Lung (tissue), 12 donors: Measurements from ENCODE around the gene RIPOR1. TPM values are rescaled to one million over a fixed set of nuclear protein-coding genes. Genes with fewer than 3 reads are reported as not detected.
"Not testable (repeated sequence)": the region's sequence is repeated elsewhere in the genome, so short reads cannot be mapped to it uniquely, and the experiment has no call there.

ENCODE experiments used
- ATAC-seq: fragments of 200-7000 bp; cut with Tn5 transposase; one replicate; pipeline ENCODE4 v1.9.1; 2020; ENCODE audit warnings: moderate number of reproducible peaks; ENCODE audit not compliant: insufficient read depth, low FRiP score
- DNase-seq, 3 donors: peaks; one replicate each; pipeline ENCODE4 v3.0.0-alpha.2; 2013 to 2017
- H3K27ac ChIP-seq, 2 donors: one replicate each; pipeline ENCODE4 v1.5.1; 2013; ENCODE audit warnings: mild to moderate bottlenecking in 2 of 2, moderate library complexity in 2 of 2, control low read depth in 1 of 2, inconsistent platforms in 1 of 2, low read depth in 1 of 2, low read length in 1 of 2
- H3K27me3 ChIP-seq, 3 donors: one replicate each; pipeline ENCODE4 v1.5.1; 2013; ENCODE audit warnings: low read length in 2 of 3; ENCODE audit not compliant: control insufficient read depth in 3 of 3, insufficient read depth in 3 of 3
- H3K36me3 ChIP-seq, 4 donors: one replicate each; pipeline ENCODE4 v1.5.1; 2013; ENCODE audit warnings: low read length in 4 of 4, mild to moderate bottlenecking in 1 of 4, moderate library complexity in 1 of 4; ENCODE audit not compliant: control insufficient read depth in 4 of 4, insufficient read depth in 4 of 4
- H3K4me1 ChIP-seq, 5 donors: one replicate each; pipeline ENCODE4 v1.5.1; 2013; ENCODE audit warnings: low read length in 5 of 5, mild to moderate bottlenecking in 2 of 5, moderate library complexity in 1 of 5; ENCODE audit not compliant: control insufficient read depth in 5 of 5, insufficient read depth in 5 of 5
- H3K4me3 ChIP-seq: one replicate; pipeline ENCODE4 v1.5.1; 2013; ENCODE audit warnings: mild to moderate bottlenecking, control low read depth, moderate library complexity
- H3K9ac ChIP-seq, 2 donors: one replicate each; pipeline ENCODE4 v1.5.1; 2013; ENCODE audit warnings: low read length in 2 of 2, control low read depth in 1 of 2; ENCODE audit not compliant: insufficient read depth in 1 of 2
- H3K9me3 ChIP-seq, 4 donors: one replicate each; pipeline ENCODE4 v1.5.1; 2013; ENCODE audit warnings: low read length in 3 of 4, mild to moderate bottlenecking in 1 of 4, moderate library complexity in 1 of 4; ENCODE audit not compliant: control insufficient read depth in 4 of 4, insufficient read depth in 3 of 4
- WGBS, 2 donors: extraction: QIAGEN DNeasy Blood & Tissue Kit; methylation state at CpG; one replicate each; pipeline ENCODE4 v1.1.7; 2013; 5-methylcytosine and 5-hydroxymethylcytosine counted together
- polyA plus RNA-seq, 2 donors: library from polyadenylated mRNA; stranded (reverse); fragments of 200-250 nt; gene quantifications; one replicate each; pipeline ENCODE4 v1.2.1, GENCODE V29; 2013
- total RNA-seq, 2 donors: library from RNA; depleted of rRNA in 1 of 2; stranded (reverse); fragments of >200 nt in 1 of 2; gene quantifications; one replicate each; pipeline ENCODE4 v1.2.1, GENCODE V29; 2014 to 2021
- TF ChIP-seq, protein P1 (sequence below): IDR thresholded peaks from 2 replicates; pipeline ENCODE4 v1.5.1; 2012; ENCODE audit warnings: mild to moderate bottlenecking; ENCODE audit errors: control extremely low read depth, extremely low read depth
- donor health status: control.
- donor health status: control.
- donor health status: Bipolar disorder and iron deficiency.
- donor health status: healthy.
- donor health status: DM: yes; HTN: yes; CAD: no.

The RIPOR1 gene
- total and polyA plus RNA-seq, 4 donors = 44.1 to 122 (median 70.4) TPM

DNA sequence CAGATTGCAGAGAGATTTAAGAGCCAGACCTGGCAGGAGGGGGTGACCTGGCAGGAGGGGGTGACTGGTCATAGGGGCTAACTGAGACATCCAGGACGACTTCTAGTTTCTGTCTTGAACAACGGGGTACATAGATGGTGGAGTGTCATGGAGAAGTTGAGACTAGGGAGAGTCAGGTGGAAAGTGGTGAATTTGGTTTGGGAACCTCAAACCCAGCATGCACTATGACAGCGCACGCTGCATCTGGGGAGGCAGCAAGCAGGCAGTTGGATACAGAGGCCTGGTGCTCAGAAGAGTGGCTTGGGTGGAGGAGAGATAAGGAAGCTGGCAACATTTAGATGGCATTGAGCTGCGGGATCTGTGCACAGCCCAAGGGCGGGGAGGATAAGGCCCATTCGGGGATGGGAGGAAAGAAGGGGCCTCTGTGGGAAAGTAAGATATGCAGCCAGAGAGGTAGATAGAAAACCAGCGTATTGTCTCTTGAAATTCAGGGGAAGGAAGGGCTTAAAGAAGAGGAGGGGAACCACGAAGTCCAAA lies 4.5 kb downstream of the RIPOR1 start:
- H3K4me3 ChIP-seq = no peak overlapping the region
- TF ChIP-seq, protein P1, sequence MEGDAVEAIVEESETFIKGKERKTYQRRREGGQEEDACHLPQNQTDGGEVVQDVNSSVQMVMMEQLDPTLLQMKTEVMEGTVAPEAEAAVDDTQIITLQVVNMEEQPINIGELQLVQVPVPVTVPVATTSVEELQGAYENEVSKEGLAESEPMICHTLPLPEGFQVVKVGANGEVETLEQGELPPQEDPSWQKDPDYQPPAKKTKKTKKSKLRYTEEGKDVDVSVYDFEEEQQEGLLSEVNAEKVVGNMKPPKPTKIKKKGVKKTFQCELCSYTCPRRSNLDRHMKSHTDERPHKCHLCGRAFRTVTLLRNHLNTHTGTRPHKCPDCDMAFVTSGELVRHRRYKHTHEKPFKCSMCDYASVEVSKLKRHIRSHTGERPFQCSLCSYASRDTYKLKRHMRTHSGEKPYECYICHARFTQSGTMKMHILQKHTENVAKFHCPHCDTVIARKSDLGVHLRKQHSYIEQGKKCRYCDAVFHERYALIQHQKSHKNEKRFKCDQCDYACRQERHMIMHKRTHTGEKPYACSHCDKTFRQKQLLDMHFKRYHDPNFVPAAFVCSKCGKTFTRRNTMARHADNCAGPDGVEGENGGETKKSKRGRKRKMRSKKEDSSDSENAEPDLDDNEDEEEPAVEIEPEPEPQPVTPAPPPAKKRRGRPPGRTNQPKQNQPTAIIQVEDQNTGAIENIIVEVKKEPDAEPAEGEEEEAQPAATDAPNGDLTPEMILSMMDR = no peak
- H3K36me3 ChIP-seq = peaks cover 0 to 2% (median 0%) of the 10 kb centered on the region in 4 donors
- no peaks in the 10 kb centered on the region for H3K9me3 ChIP-seq
- WGBS, 2 donors = 72 to 78% methylated on average over 9 of the region's 9 CpGs
- ATAC-seq (no peak), DNase-seq (no peak)
- peaks cover 0 to 27% (median 15%) of the 10 kb centered on the region in 5 donors for H3K4me1 ChIP-seq
- H3K9ac ChIP-seq = no peak overlapping the region
- H3K27me3 ChIP-seq = no peaks in the 10 kb centered on the region
- H3K27ac ChIP-seq = no peak overlapping the region

- not testable (repeated sequence) for H3K9ac ChIP-seq, H3K9me3 ChIP-seq, H3K36me3 ChIP-seq, H3K27me3 ChIP-seq, ATAC-seq, H3K4me3 ChIP-seq, H3K27ac ChIP-seq, DNase-seq
- H3K4me1 ChIP-seq = peaks cover 0 to 32% (median 14%) of the 10 kb centered on the region in 5 donors
- WGBS, 2 donors = 88 to 89% methylated on average over 5 to 6 of the region's 6 CpGs
Measured at GRCh38 chr16:67533987-67534386, 5.4 kb downstream of the RIPOR1 start.

DNA sequence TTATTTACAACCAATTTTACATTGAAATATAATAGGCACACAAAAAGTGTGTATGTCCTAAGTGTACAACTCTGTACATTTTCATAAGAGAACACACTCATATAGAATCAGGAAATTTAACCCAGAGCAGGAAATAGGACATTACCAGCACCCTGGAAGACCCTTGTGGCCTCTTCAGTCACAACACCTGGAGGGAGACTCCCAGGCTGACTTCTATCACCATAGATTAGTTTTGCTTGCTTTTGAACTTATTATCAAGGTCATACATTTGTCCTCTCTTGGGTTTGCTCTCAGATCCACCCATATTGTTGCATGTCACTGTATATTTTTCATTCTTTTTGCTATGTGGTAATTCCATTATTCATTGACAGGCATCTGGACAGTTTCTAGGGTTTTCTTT lies 5.8 kb downstream of the RIPOR1 start:
- H3K9me3 ChIP-seq = no peaks in the 10 kb centered on the region
- no peak overlapping the region for H3K9ac ChIP-seq
- DNase-seq (no peak), ATAC-seq (no peak)
- TF ChIP-seq, protein P1 = no peak
- H3K4me1 ChIP-seq = peaks cover 0 to 32% (median 14%) of the 10 kb centered on the region in 5 donors
- peaks cover 0 to 7% (median 3%) of the 10 kb centered on the region in 4 donors for H3K36me3 ChIP-seq
- no peak overlapping the region for H3K4me3 ChIP-seq
- H3K27me3 ChIP-seq = no peaks in the 10 kb centered on the region
- H3K27ac ChIP-seq = no peak overlapping the region

DNA sequence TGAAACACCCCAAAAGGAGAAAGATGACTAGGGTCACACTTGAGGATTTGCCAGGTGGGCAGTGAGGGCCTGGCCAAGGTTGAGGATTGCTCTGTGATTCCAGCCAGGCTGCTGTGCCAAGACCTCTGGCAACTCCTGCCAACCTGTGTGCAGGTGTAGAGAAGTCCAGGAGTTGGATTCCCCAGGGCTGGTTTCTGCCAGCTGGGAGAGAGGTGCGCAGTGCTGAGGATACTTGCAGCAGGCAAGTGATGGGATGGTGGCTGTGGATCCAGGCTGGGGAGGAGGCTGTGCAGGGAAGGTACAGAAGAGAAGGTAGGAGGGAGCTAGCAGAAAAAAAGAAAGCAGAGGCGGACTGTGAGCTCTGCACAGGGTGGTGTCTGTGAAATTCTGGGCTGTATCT lies 6.6 kb downstream of the RIPOR1 start:
- H3K36me3 ChIP-seq = peaks cover 0 to 11% (median 6%) of the 10 kb centered on the region in 4 donors
- WGBS, 2 donors = 96 to 99% methylated on average over 2 of the region's 2 CpGs
- H3K4me3 ChIP-seq = no peak overlapping the region
- TF ChIP-seq, protein P1 = no peak
- DNase-seq (no peak), ATAC-seq (no peak)
- H3K4me1 ChIP-seq = peaks cover 0 to 26% (median 14%) of the 10 kb centered on the region in 5 donors
- no peaks in the 10 kb centered on the region for H3K27me3 ChIP-seq
- H3K9me3 ChIP-seq = no peaks in the 10 kb centered on the region
- H3K9ac ChIP-seq = no peak overlapping the region
- H3K27ac ChIP-seq = peak overlapping the region in 1 of 2 donors; percentile 18
